HT-29 (cell line): ENCODE measurements around the gene MIA3. TPM values are rescaled to one million over a fixed set of nuclear protein-coding genes. Genes with fewer than 3 reads are reported as not detected.

Experiments used
- DNase-seq: peaks from one replicate; pipeline ENCODE4 v3.0.0-alpha.2; 2015; ENCODE audit warnings: low spot score
- total RNA-seq: library from RNA; depleted of rRNA; stranded (reverse); fragments of >200 nt; shearing (Covaris generic); gene quantifications from 2 replicates; pipeline ENCODE4 v1.2.3, GENCODE V29; 2014

Gene MIA3
- total RNA-seq, 1 experiment from 2014 or later: 38.3 TPM

DNA sequence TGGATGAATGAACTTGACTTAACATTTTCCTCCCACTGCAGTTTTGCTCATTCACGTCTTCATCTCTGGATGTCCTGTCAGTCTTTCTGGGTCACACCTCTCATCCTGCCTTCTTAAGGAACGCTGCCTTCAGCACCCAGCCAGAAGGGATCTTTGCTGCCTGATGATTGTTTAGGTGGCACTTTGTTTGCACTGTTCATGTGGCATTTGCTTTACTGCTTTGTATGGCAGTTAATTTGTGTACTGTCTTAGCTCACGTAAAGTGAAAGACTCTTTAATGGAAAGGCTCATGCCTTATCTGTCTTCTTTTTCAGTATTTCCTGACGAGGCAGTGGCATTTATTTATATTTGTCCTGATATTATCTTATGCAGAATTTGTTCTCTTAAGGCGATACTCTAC is 4.9 kb downstream of the MIA3 start:
- no peak for DNase-seq

GRCh38 chr1:222623458-222623857 is 5.6 kb downstream of the MIA3 start:
- no peak for DNase-seq

- DNase-seq: no peak
These were observed 6.3 kb downstream of the MIA3 start for GRCh38 chr1:222624214-222624613.

DNA sequence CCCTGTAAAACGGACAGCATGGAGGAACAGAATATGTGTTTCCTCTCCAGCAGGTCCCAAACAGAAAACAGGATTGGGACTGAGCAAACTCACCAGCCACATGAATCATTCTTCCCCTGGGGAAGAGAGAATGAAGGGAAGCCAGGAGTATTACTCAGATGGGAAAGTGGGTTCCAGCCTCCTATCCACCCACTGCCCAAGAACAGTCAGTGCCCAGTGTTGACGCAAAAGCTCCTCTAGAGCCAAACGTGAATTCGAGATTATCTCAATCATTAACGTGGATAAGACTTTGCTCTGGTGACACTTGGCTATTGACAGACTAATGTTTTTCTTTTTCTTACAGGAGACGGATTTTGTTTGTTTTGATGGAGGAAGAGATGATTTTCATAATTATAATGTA is 9.3 kb downstream of the MIA3 start:
- no peak for DNase-seq

GRCh38 chr1:222629921-222630535 is 12.1 kb downstream of the MIA3 start:
- DNase-seq: no peak

DNA sequence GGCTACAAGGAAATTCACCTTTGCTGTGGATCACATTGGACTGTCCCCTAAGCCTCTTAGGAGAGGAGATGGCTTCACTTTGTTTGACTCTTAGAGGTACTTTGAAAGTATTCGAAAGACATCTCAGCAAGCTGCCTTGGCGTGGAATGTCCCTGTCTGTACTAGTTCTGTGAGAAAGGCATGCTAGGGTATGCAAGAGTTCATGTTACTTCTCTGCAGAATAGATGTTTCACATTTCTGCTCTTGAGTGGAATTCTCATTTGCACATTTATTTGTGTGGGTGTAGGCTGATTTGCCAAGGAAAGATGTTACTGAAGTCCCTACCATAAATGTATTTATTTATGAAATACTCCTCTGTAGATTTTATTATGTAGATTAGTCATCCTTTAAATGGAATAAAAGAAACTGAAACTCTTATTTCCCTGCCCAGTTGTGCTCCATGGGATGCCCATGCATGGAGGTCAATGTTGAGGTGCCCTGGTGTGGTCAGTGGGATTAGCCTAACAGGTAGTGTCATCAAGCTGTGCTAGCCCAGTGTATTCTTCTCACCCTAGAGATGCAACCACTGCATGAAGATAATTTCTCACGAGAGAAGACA is 13.8 kb downstream of the MIA3 start:
- DNase-seq: no peak

DNA sequence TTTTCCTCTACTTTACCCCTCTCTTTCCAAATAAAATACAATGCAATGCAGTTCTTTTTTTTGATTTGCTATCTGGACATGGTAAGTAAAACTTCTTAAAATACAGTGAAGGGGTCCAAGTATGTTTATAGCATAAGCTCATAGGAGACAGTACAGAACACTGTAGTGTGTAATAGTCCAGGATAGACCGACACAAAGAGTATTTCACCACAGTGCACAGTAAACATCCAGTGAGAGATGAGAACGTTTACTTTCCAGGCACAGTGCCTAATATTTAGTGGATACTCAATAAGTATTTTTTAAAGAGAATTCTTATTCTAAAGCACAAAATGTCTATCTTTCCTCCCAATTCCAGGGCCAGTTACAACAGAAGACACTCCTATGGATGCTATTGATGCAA is 14.9 kb downstream of the MIA3 start:
- DNase-seq: no peak

DNA sequence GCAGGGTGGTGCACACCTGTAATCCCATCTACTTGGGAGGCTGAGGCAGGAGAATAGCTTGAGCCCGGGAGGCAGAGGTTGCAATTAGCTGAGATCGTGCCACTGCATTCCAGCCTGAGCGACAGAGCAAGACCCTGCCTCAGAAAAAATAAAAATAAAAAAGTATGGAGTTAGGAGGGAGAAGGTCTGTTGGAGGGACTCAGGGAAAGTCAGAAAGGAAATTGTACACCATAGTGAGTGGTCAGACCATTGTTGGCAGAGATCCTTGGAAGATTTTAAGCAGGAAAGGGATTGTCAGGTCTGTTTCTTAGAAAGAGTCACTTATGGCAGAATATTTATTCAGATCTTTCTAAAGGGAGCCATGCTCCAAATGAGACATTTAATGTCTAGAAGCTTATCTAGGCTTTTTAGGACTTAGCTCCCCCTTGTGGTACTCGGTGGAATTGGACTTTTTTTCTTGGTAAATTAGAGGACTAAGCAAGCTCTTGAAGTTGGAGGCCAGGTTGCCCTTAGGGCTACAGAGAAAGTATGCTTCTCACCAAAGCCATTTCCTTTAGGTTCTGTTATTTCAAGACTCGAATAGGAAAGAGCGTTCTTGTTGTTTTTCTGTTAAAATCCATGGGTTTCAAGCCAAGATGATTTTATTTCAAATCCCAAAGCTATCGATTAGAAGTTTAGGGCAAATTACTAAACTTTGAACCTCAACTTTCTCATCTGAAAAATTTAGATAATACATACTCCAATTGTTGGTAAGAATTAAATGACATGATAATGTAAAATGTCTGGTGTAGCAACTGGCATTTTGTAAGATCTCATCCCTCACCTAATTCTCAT is 16.5 kb downstream of the MIA3 start:
- peak; percentile 99 for DNase-seq

DNA sequence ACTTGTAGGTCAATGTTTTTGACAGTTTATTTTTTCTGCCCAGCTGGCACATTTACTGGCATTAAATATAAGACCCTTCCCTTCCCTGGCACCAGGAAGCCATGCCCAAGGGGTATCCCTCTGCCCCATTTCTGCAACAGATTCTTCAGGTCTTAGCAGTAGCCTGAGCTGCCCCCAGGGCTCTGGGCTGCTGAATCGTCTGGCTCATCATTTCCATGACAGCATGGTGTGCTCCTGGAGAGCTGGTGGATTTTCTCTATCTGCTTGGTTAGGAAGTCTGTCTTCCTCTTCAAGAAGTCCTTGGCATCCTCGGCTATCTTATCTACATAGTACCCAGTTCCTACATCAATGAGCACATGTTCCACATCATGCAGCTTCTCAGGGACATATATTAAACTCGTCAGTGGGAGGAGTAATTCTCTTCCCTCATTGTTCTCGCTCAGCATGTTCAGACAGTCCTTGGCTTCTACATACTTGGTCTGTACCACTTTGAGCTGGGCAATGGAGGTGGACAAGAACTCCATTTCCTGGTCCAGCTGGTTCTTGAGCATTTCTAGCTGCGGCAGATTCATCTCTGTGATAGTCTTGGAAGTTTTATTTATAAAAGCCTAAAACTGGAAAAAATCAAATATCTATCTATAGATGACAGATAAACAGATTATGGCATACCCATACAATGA is 23.5 kb downstream of the MIA3 start:
- DNase-seq: no peak

DNA sequence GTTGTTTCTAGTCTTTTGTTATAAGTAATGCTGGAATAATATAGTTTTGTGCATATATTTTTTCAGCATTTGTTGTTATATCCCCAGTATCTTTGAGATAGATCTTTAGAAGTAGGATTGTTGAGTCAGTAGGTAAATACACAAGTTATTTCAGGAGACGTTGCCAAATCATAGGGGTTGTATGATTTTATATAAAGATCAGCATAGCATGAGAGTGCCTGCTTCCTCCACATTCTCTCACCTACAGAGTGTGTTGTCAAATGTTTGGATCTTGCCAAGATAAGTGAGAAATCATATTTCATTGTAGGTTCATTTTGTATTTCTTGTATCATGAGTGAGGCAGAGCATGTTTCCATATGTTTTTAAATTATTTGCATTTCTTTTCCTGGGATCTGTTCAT is 24.6 kb downstream of the MIA3 start:
- DNase-seq: no peak

- no peak for DNase-seq
These were observed 25.7 kb downstream of the MIA3 start for GRCh38 chr1:222643606-222643937.

DNA sequence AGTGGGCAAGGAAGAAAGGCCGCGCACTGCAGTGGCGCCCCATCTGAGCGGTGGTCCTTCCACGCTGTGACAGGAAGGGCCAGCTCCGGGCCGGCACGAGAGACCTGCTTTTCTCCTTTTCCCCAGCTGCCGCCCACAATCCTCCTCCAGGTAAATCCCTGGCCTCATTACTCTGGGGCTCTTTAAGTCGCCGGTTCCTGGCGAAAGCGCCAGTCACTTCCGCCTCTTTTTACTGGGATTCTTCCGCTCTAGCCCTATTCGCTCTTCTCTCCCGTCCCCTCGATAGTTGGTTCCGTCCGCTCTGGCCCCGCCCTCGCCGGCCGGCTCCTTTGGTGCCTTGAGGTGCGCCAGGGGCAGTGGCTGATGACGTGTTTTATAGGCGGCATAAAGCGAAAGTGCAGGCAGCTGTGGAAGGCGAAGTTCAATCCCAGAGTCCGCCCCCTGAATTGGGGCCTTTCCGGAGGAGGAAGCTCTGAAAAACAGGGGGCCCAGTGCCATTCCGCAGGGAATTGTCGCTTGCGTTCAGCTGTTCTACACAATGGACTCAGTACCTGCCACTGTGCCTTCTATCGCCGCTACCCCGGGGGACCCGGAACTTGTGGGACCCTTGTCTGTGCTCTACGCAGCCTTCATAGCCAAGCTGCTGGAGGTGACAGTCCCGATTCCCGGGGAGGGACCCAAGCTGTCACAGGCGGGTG is 26.2 kb downstream of the MIA3 start:
- DNase-seq: peak; percentile 99

- no peak for DNase-seq
These were observed 26.7 kb downstream of the MIA3 start for GRCh38 chr1:222644636-222644980.

- DNase-seq: no peak
These were observed 34.8 kb downstream of the MIA3 start for GRCh38 chr1:222652676-222653075.

DNA sequence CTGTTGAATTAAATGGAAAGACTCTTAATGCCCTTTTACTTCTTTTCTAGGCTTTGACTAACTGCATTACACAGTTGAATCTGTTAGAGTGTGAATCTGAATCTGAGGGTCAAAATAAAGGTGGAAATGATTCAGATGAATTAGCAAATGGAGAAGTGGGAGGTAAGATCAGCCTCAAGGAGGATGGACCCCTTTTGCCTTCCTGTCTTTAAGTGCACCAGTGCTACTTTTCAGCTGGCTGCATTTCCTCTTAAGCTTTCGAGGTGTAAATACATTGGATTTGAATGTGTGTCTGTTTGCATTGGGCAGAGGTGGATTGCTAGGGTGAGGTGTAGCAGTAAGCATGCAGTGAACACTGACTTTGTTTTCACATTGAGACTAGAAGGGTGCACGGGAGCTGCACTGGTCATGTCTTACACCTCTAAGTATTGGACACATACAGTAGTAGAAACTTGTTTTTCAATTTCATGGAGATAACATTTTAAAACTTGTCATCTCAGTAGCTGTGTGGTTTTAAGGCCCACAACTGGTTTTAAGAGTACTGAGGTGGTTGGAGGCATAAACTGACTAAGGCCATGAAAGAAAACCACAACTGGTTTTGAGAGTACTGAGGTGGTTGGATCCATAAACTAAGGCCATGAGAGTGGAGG is 35.4 kb downstream of the MIA3 start:
- no peak for DNase-seq

DNA sequence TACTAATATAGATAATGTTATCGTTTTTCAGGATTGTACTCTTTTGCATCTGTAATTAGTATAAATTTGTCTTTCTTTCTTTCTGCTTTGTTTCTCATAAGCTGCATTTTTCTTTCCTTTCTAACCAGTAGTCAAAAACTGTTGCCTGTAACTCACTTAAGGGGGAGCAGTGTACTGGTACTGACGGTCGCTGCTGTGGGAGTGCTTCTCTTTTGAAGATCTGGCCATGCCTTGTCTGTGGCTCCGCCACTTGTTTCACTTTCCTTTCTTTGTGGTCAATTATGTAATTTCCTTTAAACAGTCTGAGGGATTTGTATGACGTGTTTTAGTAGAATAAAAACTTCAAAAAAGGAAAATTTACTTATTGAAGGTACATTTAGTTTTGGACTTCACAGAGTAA is 37.0 kb downstream of the MIA3 start:
- no peak for DNase-seq

GRCh38 chr1:222656391-222657155 is 38.7 kb downstream of the MIA3 start:
- no peak for DNase-seq

- DNase-seq: no peak
These were observed 40.0 kb downstream of the MIA3 start for GRCh38 chr1:222657899-222658298.

DNA sequence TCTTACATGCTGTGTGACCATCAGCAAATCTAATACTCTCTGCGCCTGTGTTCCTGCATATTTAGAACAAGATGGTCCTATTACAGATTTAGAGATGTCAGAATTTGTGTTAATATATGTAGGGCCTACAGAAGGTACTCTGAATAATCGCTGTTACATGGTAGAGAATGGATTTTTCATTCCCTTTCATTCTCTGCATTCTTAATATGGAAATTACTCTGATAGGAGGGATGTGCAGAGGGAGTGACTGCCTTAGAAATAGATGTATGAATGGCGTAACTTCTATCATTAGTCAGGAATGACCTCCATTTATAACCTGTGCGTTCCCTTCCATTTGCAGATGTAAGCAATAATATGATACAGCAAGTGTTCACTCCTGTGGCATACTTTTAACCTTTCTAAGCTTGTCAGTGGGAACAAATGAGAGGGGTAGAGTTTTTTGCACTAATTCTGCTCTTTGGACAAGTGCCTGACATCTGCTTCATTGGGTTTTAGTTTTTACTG is 45.6 kb downstream of the MIA3 start:
- DNase-seq: no peak

DNA sequence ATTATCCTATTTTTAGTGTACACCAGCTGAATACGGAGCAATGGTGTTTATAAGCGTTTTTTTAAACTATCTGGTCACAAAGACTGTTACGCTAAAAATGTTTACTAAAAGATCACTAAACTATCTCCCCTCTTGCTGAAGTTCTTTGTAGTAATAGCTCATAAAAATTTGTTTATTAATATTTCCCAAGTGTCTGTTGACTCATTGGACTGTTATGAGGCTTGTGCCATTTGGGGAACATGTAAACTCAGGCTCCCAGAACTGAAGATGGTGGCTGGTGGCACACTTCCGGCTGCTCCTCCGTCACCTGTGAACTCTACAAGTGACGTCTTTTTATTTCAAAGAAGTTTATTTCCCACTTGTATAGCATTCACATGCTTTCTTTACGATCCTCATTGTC is 48.1 kb downstream of the MIA3 start:
- no peak for DNase-seq
